ENCODE measurements around the gene SERPINE2. TPM values are rescaled to one million over a fixed set of nuclear protein-coding genes. Genes with fewer than 3 reads are reported as not detected.

The SERPINE2 gene
- total RNA-seq, 2 experiments from 2014 or later: 40.4 to 42.4 TPM

DNA sequence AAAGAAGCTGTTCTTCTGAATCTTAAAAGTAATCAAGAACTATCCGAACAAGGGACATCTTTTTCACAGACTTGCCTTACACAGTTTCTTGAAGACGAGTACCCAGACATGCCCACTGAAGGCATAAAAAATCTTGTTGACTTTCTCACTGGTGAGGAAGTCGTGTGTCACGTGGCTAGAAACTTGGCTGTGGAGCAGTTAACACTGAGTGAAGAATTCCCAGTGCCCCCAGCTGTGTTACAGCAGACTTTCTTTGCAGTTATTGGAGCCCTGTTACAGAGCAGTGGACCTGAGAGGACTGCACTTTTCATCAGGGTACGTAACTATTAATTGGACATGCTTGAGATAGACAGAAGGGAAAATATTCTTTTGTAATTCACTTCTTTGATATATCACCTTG lies 79.4 kb downstream of the SERPINE2 start:
- Mint-ChIP-seq H3K27me3 (no peaks in the 10 kb centered on the region), H3K4me3 (peak overlapping the region; percentile 46), H3K36me3 (ENCODE audit: low read depth) (peaks cover 33% of the 10 kb centered on the region), H3K9me3 (no peaks in the 10 kb centered on the region), H3K27ac (peak overlapping the region; percentile 3), H3K4me1 (ENCODE audit: low read depth) (peaks cover 67% of the 10 kb centered on the region)
- DNase-seq (no peak), ATAC-seq (no peak)
- POLR2A ChIA-PET: interaction anchor here (2.0 kb wide), 1 partner anchor 11 kb away, joined by 5 read pairs; no protein-coding TSS in a partner anchor
- intact Hi-C loops (cut with micrococcal nuclease): loop anchor here (5.0 to 10.0 kb wide), 2 partner anchors 122 to 1085 kb away; partner anchors contain the start of genes AP1S3 and DOCK10
- TF ChIP-seq, protein P1, sequence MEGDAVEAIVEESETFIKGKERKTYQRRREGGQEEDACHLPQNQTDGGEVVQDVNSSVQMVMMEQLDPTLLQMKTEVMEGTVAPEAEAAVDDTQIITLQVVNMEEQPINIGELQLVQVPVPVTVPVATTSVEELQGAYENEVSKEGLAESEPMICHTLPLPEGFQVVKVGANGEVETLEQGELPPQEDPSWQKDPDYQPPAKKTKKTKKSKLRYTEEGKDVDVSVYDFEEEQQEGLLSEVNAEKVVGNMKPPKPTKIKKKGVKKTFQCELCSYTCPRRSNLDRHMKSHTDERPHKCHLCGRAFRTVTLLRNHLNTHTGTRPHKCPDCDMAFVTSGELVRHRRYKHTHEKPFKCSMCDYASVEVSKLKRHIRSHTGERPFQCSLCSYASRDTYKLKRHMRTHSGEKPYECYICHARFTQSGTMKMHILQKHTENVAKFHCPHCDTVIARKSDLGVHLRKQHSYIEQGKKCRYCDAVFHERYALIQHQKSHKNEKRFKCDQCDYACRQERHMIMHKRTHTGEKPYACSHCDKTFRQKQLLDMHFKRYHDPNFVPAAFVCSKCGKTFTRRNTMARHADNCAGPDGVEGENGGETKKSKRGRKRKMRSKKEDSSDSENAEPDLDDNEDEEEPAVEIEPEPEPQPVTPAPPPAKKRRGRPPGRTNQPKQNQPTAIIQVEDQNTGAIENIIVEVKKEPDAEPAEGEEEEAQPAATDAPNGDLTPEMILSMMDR (IDR thresholded peaks at IDR 0.05): no peak
- CTCF ChIA-PET: interaction anchor here (0.9 to 3.7 kb wide), 2 partner anchors 11 to 83 kb away, joined by 3 to 46 read pairs; no protein-coding TSS in a partner anchor

DNA sequence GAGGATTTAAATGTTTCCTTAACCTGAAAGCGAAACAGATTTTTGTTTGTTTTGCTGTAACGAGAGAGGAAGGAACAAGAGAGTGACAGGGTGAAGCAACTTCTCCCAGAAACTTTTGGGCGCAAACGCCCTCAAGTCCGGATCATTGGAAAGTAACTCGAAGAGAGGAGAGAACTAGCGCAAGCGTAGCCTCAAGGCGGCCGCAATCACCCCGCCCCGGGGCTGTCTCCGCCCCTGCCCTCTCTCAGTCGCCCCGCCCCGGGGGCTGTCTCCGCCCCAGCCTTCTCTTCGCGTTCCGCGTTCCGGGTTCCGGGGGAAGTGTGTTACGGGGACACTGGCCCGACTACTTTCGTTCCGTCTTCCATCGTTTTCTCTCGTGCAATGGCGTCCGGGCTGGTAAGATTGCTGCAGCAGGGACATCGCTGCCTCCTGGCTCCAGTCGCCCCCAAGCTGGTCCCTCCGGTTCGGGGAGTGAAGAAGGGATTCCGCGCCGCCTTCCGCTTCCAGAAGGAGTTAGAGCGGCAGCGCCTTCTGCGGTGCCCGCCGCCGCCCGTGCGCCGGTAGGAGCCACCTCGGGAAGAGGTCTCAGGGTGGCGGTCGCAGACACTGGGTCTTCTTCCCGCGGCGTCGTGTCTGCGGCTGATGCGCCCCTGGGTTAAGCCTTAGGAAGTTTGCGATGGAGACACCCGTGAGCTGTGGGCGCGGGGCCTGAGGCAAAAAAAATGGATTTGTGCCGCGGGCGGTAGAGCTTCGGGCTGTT lies 81.8 kb downstream of the SERPINE2 start, which contains the start of gene MRPL44:
Gene MRPL44, plus strand, starts transcription at position 372 of the 760 bp plus-strand sequence. Its CDS starts 10 bp downstream, at position 382.
- no peaks in the 10 kb centered on the region for H3K27me3 Mint-ChIP-seq
- H3K36me3 Mint-ChIP-seq (ENCODE audit: low read depth): peaks cover 29% of the 10 kb centered on the region
- peak; percentile 97 for DNase-seq
- H3K4me1 Mint-ChIP-seq (ENCODE audit: low read depth): peaks cover 72% of the 10 kb centered on the region
- peak within 1 kb of the TSS; percentile 90 for H3K27ac Mint-ChIP-seq
- TF ChIP-seq, protein P1 (IDR thresholded peaks at IDR 0.05): no peak
- ChIA-PET CTCF (interaction anchor here (0.9 to 2.2 kb wide), 9 partner anchors 10 to 327 kb away, joined by 3 to 21 read pairs (median 4); partner anchors contain the start of genes SERPINE2 and WDFY1), POLR2A (interaction anchor here (0.8 to 7.1 kb wide), 4 partner anchors 10 to 28 kb away, joined by 3 to 84 read pairs (median 4); partner anchors contain the start of gene WDFY1)
- ATAC-seq: peak; percentile 99
- intact Hi-C loops (cut with micrococcal nuclease): loop anchor here (5.0 to 10.0 kb wide), 2 partner anchors 120 to 1088 kb away; partner anchors contain the start of genes AP1S3 and DOCK10
- peak within 1 kb of the TSS; percentile 93 for H3K4me3 Mint-ChIP-seq
- H3K9me3 Mint-ChIP-seq: no peaks in the 10 kb centered on the region

DNA sequence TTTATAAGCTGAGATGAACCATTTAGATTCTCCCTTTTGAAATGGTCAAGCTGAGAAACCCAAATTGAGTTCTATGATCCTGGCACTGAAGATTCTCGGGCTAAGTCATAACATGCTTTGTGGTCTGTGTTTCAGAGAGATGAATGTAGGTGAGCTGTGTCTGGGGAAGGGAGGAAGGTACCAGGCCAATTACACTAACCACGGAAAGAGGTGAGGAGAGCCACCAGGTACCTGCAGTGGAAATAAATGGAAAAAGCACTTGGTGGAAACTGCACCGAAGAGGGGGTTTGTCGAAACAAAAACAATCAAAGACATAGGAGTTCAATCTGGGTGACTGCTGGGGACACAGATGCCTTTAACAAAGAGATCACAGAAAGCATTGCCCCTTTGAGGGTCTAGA lies 82.8 kb downstream of the SERPINE2 start:
- CTCF ChIA-PET: interaction anchor here (1.0 to 2.2 kb wide), 3 partner anchors 9 to 38 kb away, joined by 3 to 21 read pairs (median 3); no protein-coding TSS in a partner anchor
- peak; percentile 14 for ATAC-seq

DNA sequence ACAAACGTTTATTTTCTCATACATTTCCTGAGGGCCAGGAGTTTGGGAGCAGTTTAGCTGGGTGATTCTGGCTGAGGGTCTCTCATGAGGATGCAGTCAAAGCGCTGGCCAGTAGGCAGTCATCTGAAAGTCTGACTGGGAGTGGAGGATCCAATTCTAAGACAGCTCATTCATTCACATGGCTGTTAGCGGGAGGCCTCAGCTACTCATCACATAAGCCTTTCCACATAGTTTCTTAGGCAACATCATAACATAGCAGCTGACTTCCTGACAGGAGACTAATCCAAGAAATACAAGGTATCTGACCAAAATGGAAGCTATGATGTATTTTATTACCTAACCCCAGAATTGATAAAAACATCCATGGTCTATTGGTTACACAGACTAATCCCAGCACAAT lies 84.7 kb downstream of the SERPINE2 start:
- no peak for ATAC-seq
- Mint-ChIP-seq H3K27ac (no peak overlapping the region), H3K27me3 (no peaks in the 10 kb centered on the region), H3K4me1 (ENCODE audit: low read depth) (peaks cover 65% of the 10 kb centered on the region), H3K36me3 (ENCODE audit: low read depth) (peaks cover 3% of the 10 kb centered on the region), H3K9me3 (no peaks in the 10 kb centered on the region), H3K4me3 (no peak overlapping the region)
- DNase-seq: no peak
- CTCF ChIA-PET: interaction anchor here (1.0 to 1.2 kb wide), 2 partner anchors 8 to 13 kb away, joined by 3 to 4 read pairs; no protein-coding TSS in a partner anchor
- TF ChIP-seq, protein P1 (IDR thresholded peaks at IDR 0.05): no peak
- intact Hi-C loops (cut with micrococcal nuclease): loop anchor here (1.0 to 10.0 kb wide), 2 partner anchors 16 to 1090 kb away; partner anchors contain the start of gene DOCK10
- POLR2A ChIA-PET: interaction anchor here (0.8 to 7.1 kb wide), 2 partner anchors 11 to 12 kb away, joined by 3 to 84 read pairs; partner anchors contain the start of gene WDFY1

More for the DNA sequence above, 82.8 kb downstream of the SERPINE2 start:
- POLR2A ChIA-PET: interaction anchor here (1.5 to 7.1 kb wide), 2 partner anchors 13 to 26 kb away, joined by 6 to 84 read pairs; partner anchors contain the start of gene WDFY1
- peak; percentile 25 for DNase-seq
- TF ChIP-seq, protein P1 (IDR thresholded peaks at IDR 0.05): no peak
- Mint-ChIP-seq H3K27ac (peak overlapping the region; percentile 66), H3K36me3 (ENCODE audit: low read depth) (peaks cover 21% of the 10 kb centered on the region), H3K4me3 (peak overlapping the region; percentile 46), H3K4me1 (ENCODE audit: low read depth) (peaks cover 69% of the 10 kb centered on the region), H3K27me3 (no peaks in the 10 kb centered on the region), H3K9me3 (no peaks in the 10 kb centered on the region)
- intact Hi-C loops (cut with micrococcal nuclease): loop anchor here (5.0 to 10.0 kb wide), 2 partner anchors 119 to 1089 kb away; partner anchors contain the start of genes AP1S3 and DOCK10

Data from activated CD8-positive, alpha-beta T cell treated with anti-CD3 and anti-CD28 coated beads for 36 hours (primary cell).